OCI-LY1 (cell line): Measurements from ENCODE around the gene CMAS.
"Not testable (repeated sequence)": the region's sequence is repeated elsewhere in the genome, so short reads cannot be mapped to it uniquely, and the experiment has no call there.

Experiments
- H2AFZ ChIP-seq: fragments of 200-600 bp; sonication (generic), shearing (Covaris generic); 2 replicates; pipeline ENCODE4 v1.6.0; 2014; ENCODE audit warnings: antibody characterized with exemption, mild to moderate bottlenecking, low read length
- H3F3A ChIP-seq: fragments of 200-600 bp; sonication (generic), shearing (Covaris generic); 2 replicates; pipeline ENCODE4 v1.6.0; 2014; ENCODE audit warnings: mild to moderate bottlenecking, antibody characterized with exemption, low read length, moderate library complexity; ENCODE audit not compliant: insufficient read depth
- H3K27ac ChIP-seq: fragments of 200-600 bp; sonication (generic); 2 replicates; pipeline ENCODE4 v1.5.1; 2014; ENCODE audit warnings: low read length, mixed run types, mild to moderate bottlenecking, low read depth; ENCODE audit not compliant: poor library complexity, severe bottlenecking
- H3K27me3 ChIP-seq: fragments of 200-600 bp; sonication (generic); 2 replicates; pipeline ENCODE4 v1.6.0; 2014; ENCODE audit warnings: antibody characterized with exemption, mild to moderate bottlenecking, low read length, moderate library complexity; ENCODE audit not compliant: insufficient read depth
- H3K36me3 ChIP-seq: fragments of 200-600 bp; sonication (generic); 2 replicates; pipeline ENCODE4 v1.6.1; 2014; ENCODE audit warnings: mild to moderate bottlenecking, antibody characterized with exemption, low read length, moderate library complexity, mixed read lengths; ENCODE audit not compliant: insufficient read depth
- H3K4me1 ChIP-seq: fragments of 200-600 bp; sonication (generic); 2 replicates; pipeline ENCODE4 v1.5.1; 2014; ENCODE audit warnings: mild to moderate bottlenecking, low read length, moderate library complexity; ENCODE audit not compliant: insufficient read depth, severe bottlenecking
- H3K4me2 ChIP-seq: fragments of 200-600 bp; sonication (generic), shearing (Covaris generic); 2 replicates; pipeline ENCODE4 v1.6.1; 2014; ENCODE audit warnings: low read length
- H3K4me3 ChIP-seq: fragments of 200-600 bp; sonication (generic); 2 replicates; pipeline ENCODE4 v1.5.1; 2014; ENCODE audit warnings: low read length, low read depth, mild to moderate bottlenecking, mixed read lengths; ENCODE audit not compliant: poor library complexity, severe bottlenecking
- H3K79me2 ChIP-seq: fragments of 200-600 bp; shearing (Covaris generic); 2 replicates; pipeline ENCODE4 v1.6.1; 2016; ENCODE audit warnings: mixed run types, low read length, mixed read lengths; ENCODE audit not compliant: insufficient read depth
- H3K9ac ChIP-seq: fragments of 200-600 bp; sonication (generic), shearing (Covaris generic); 2 replicates; pipeline ENCODE4 v1.6.1; 2014; ENCODE audit warnings: mild to moderate bottlenecking, low read length, mixed read lengths
- H3K9me2 ChIP-seq: fragments of 200-600 bp; sonication (generic), shearing (Covaris generic); 2 replicates; pipeline ENCODE4 v1.6.1; 2014; ENCODE audit warnings: low read depth, mild to moderate bottlenecking, low read length, mixed read lengths
- H3K9me3 ChIP-seq: fragments of 200-600 bp; shearing (Covaris generic); 2 replicates; pipeline ENCODE4 v1.6.1; 2014; ENCODE audit warnings: low read length, mixed read lengths
- H4K20me1 ChIP-seq: fragments of 200-600 bp; sonication (generic), shearing (Covaris generic); 2 replicates; pipeline ENCODE4 v1.6.0; 2016; ENCODE audit warnings: mild to moderate bottlenecking, low read length; ENCODE audit not compliant: insufficient read depth
- EZH2 ChIP-seq: fragments of 200-600 bp; sonication (generic), shearing (Covaris generic); IDR thresholded peaks from 2 replicates; pipeline ENCODE4 v1.8.0; 2017; ENCODE audit warnings: borderline replicate concordance, mixed run types, mild to moderate bottlenecking, antibody characterized with exemption, low read length, moderate library complexity, mixed read lengths
- TF ChIP-seq, protein P1 (sequence below): fragments of 200-600 bp; sonication (generic), shearing (Covaris generic); IDR thresholded peaks from 2 replicates; pipeline ENCODE4 v1.5.1; 2017; ENCODE audit warnings: mild to moderate bottlenecking, antibody characterized with exemption, low read length, moderate library complexity, mixed read lengths

The CMAS gene

DNA sequence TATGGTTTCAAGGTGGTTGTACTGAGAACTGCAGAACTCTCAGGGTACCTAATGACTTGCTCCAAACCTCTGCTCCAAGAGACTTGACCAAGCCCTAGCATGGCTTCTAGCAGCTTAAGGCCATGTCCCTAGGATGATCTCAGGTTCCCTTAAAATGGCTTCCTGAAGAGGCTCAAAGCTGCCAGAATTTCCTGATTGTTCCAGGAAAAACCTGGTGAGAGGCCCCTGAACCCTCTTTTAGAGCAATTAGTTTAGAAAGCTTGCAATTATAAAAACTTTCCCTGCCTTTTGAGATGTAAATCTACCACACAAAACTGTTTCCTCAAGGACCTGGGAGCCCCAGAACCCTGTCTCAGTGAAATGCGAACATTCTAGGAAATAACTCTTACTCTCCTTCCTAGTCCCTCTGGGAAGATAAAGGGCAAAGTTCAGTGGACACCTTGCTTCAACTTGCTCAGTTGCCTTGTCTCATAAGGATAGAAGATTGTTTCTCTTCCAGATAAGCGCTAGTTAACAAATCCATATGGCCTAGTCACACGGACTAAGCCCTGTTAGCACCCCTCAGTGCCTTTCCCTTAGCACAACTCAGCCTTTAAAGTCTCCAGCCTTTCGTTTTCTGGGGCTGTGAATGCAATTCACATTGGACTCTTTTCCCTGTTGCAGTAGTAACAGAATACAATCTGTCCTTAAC is 2.5 kb downstream of the CMAS start:
- Histone ChIP-seq H3K4me1 (peaks cover 23% of the 10 kb centered on the region), H2AFZ (no peak overlapping the region), H3K36me3 (peaks cover 6% of the 10 kb centered on the region; the same call in 1 of the 2 replicates), H3K4me3 (no peak overlapping the region), H3K9me2 (no peaks in the 10 kb centered on the region), H3K79me2 (peaks cover 12% of the 10 kb centered on the region; the same call in 1 of the 2 replicates), H3K27me3 (no peaks in the 10 kb centered on the region), H4K20me1 (no peaks in the 10 kb centered on the region), H3K9ac (no peak overlapping the region), H3K27ac (no peak overlapping the region), H3K9me3 (no peaks in the 10 kb centered on the region), H3K4me2 (no peak overlapping the region), H3F3A (no peaks in the 10 kb centered on the region)
- TF ChIP-seq EZH2, result no peak
- TF ChIP-seq, protein P1, sequence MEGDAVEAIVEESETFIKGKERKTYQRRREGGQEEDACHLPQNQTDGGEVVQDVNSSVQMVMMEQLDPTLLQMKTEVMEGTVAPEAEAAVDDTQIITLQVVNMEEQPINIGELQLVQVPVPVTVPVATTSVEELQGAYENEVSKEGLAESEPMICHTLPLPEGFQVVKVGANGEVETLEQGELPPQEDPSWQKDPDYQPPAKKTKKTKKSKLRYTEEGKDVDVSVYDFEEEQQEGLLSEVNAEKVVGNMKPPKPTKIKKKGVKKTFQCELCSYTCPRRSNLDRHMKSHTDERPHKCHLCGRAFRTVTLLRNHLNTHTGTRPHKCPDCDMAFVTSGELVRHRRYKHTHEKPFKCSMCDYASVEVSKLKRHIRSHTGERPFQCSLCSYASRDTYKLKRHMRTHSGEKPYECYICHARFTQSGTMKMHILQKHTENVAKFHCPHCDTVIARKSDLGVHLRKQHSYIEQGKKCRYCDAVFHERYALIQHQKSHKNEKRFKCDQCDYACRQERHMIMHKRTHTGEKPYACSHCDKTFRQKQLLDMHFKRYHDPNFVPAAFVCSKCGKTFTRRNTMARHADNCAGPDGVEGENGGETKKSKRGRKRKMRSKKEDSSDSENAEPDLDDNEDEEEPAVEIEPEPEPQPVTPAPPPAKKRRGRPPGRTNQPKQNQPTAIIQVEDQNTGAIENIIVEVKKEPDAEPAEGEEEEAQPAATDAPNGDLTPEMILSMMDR, result no peak

DNA sequence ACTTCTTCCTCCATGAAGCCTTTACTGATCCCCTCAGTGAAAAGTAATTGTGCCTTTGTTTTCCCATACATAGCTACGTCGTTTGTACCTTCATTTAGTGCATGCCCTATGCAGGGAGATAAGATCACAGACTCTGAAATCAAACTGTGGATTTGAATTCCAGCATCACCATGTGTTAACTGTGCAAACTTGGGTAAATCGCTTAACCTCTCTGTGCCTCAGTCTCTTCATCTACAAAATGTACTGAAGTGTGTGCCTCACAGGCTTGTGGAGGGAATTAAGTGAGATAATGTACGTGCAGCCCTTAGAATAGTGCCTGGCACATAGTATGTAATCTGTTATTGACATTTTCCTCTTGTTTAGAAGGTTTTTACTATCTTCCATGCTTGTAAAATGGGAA is 4.1 kb downstream of the CMAS start:
- Histone ChIP-seq H2AFZ (no peak overlapping the region), H3K27ac (no peak overlapping the region), H4K20me1 (no peaks in the 10 kb centered on the region), H3K4me2 (no peak overlapping the region), H3K9ac (no peak overlapping the region), H3K4me1 (peaks cover 23% of the 10 kb centered on the region), H3K36me3 (peaks cover 7% of the 10 kb centered on the region; the same call in 1 of the 2 replicates), H3K4me3 (no peak overlapping the region), H3K27me3 (no peaks in the 10 kb centered on the region), H3K79me2 (peaks cover 12% of the 10 kb centered on the region; the same call in 1 of the 2 replicates), H3K9me2 (no peaks in the 10 kb centered on the region), H3K9me3 (no peaks in the 10 kb centered on the region), H3F3A (no peaks in the 10 kb centered on the region)
- TF ChIP-seq, protein P1, result no peak
- TF ChIP-seq EZH2, result no peak

DNA sequence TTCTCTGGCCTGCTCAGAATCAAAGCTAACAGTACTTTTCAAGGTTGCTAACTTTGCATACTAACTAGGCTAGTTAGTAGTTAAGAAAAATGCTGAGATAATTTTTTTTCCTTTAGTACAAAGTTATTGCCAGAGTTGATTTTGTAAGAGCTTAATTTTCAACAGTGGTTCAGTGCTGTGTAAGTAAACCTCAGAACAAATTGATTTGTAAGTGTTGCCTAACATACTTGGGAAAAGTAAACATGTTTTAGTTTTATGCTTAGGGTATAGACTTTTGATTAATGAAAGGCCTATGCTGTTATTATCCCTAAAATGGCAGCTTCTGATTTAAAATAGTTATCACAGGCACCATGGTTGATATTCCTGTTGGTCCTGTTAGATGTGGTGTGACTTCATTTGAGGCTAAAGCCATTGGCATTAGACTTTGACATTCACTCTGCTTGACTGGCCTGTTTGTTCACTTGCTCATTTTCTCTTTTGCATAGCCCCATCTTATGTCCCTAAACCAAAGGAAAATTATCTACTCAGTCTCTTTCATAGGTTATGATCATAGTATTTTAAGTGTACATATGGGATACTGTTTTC is 5.2 kb downstream of the CMAS start:
- TF ChIP-seq, protein P1, result no peak
- no peak for TF ChIP-seq EZH2
- Histone ChIP-seq H3K27me3 (no peaks in the 10 kb centered on the region), H2AFZ (no peak overlapping the region), H3K9me3 (no peaks in the 10 kb centered on the region), H3K36me3 (peaks cover 18% of the 10 kb centered on the region; the same call in 1 of the 2 replicates), H3K27ac (no peak overlapping the region), H3K4me2 (no peak overlapping the region), H3K9ac (no peak overlapping the region), H3F3A (no peaks in the 10 kb centered on the region), H3K79me2 (peaks cover 12% of the 10 kb centered on the region; the same call in 1 of the 2 replicates), H3K4me1 (peaks cover 23% of the 10 kb centered on the region), H3K4me3 (no peak overlapping the region), H4K20me1 (no peaks in the 10 kb centered on the region), H3K9me2 (no peaks in the 10 kb centered on the region)

DNA sequence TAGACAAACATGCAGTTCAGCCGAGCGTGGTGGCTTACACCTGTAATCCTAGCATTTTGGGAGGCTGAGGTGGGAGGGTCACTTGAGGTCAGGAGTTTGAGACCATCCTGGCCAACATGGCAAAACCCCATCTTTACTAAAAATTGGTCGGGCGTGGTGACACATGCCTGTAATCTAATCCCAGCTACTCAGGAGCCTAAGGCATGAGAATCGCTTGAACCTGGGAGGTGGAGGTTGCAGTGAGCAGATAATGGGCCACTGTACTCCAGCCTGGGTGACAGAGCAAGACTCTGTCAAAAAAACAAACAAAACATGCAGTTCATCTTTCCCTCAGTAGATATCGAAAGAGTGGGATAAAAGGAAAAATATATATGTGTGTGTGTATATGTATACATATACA is 7.0 kb downstream of the CMAS start:
- not testable (repeated sequence) for H3K27ac ChIP-seq, H3K4me3 ChIP-seq, H4K20me1 ChIP-seq, H3K9me2 ChIP-seq, H2AFZ ChIP-seq, H3F3A ChIP-seq, H3K9ac ChIP-seq, H3K27me3 ChIP-seq, H3K79me2 ChIP-seq, H3K9me3 ChIP-seq, H3K4me2 ChIP-seq
- Histone ChIP-seq H3K36me3 (peaks cover 32% of the 10 kb centered on the region; the same call in 1 of the 2 replicates), H3K4me1 (peaks cover 10% of the 10 kb centered on the region)
